TTC549 (cell line): ENCODE results near the gene PRKAR1B.
"Not testable (repeated sequence)": the region's sequence is repeated elsewhere in the genome, so short reads cannot be mapped to it uniquely, and the experiment has no call there.

Experiments used
- FAIRE-seq: peaks from 2 replicates; lab custom pipeline; 2012; peaks lifted over from hg19 to GRCh38; lab: Jason Lieb, UNC

PRKAR1B gene

GRCh38 chr7:668139-668931 lies 58.7 kb downstream of the PRKAR1B start:
- FAIRE-seq = no peak

GRCh38 chr7:666454-667292 lies 60.4 kb downstream of the PRKAR1B start:
- no peak for FAIRE-seq

- no peak for FAIRE-seq
Observed at GRCh38 chr7:665736-666453, 61.2 kb downstream of the PRKAR1B start.

GRCh38 chr7:664997-665735 lies 61.9 kb downstream of the PRKAR1B start:
- FAIRE-seq = no peak

GRCh38 chr7:664402-664775 lies 62.7 kb downstream of the PRKAR1B start:
- FAIRE-seq = no peak

GRCh38 chr7:662576-662975 lies 64.5 kb downstream of the PRKAR1B start:
- FAIRE-seq = no peak

GRCh38 chr7:659996-660395 lies 67.1 kb downstream of the PRKAR1B start:
- FAIRE-seq = no peak

GRCh38 chr7:659306-659847 lies 67.7 kb downstream of the PRKAR1B start:
- no peak for FAIRE-seq

- no peak for FAIRE-seq
Observed at GRCh38 chr7:657565-658119, 69.4 kb downstream of the PRKAR1B start.

GRCh38 chr7:657010-657409 lies 70.1 kb downstream of the PRKAR1B start:
- FAIRE-seq = not testable (repeated sequence)

- FAIRE-seq = no peak
Observed at GRCh38 chr7:655758-656157, 71.3 kb downstream of the PRKAR1B start.

GRCh38 chr7:653829-654764 lies 73.0 kb downstream of the PRKAR1B start:
- FAIRE-seq = no peak

GRCh38 chr7:652881-653280 lies 74.2 kb downstream of the PRKAR1B start:
- FAIRE-seq = no peak

- FAIRE-seq = not testable (repeated sequence)
Observed at GRCh38 chr7:652167-652566, 74.9 kb downstream of the PRKAR1B start.

- FAIRE-seq = no peak
Observed at GRCh38 chr7:651032-651728, 75.9 kb downstream of the PRKAR1B start.

- no peak for FAIRE-seq
Observed at GRCh38 chr7:650339-651031, 76.6 kb downstream of the PRKAR1B start.

GRCh38 chr7:646951-647350 lies 80.1 kb downstream of the PRKAR1B start:
- FAIRE-seq = no peak

- FAIRE-seq = no peak
Observed at GRCh38 chr7:646487-646886, 80.6 kb downstream of the PRKAR1B start.

- no peak for FAIRE-seq
Observed at GRCh38 chr7:645606-646005, 81.5 kb downstream of the PRKAR1B start.
